CD14-positive monocyte (primary cell): Measurements from ENCODE around the gene ANTXR2. TPM values are rescaled to one million over a fixed set of nuclear protein-coding genes. Genes with fewer than 3 reads are reported as not detected.

Experiments
- DNase-seq, 3 donors: peaks; one replicate each; pipeline ENCODE4 v3.0.0-alpha.2; 2011 to 2022
- H2AFZ ChIP-seq: 2 replicates; pipeline ENCODE4 v1.6.0; 2012; ENCODE audit warnings: mild to moderate bottlenecking, low read depth, low read length, inconsistent platforms; ENCODE audit not compliant: insufficient read depth, poor library complexity, severe bottlenecking
- H3K27ac ChIP-seq, 2 donors: 1 replicate in 1 of 2; 2 replicates in 1 of 2; pipeline ENCODE4 v1.5.1; 2012 to 2013; ENCODE audit warnings: low read length in 2 of 2, control low read depth in 1 of 2, inconsistent platforms in 1 of 2, low read depth in 1 of 2, mild to moderate bottlenecking in 1 of 2
- H3K27me3 ChIP-seq, 2 donors: one replicate each; pipeline versions ENCODE4 v1.6.0 to v1.6.1; 2011 to 2013; ENCODE audit warnings: low read length in 2 of 2; ENCODE audit not compliant: control insufficient read depth in 2 of 2, insufficient read depth in 2 of 2
- H3K36me3 ChIP-seq, 2 donors: replicated peaks in 1 of 2; 1 replicate in 1 of 2; 2 replicates in 1 of 2; pipeline versions ENCODE4 v1.5.1 to v1.6.1; 2012 to 2013; ENCODE audit warnings: low read length in 2 of 2, control low read depth in 1 of 2, inconsistent platforms in 1 of 2, mild to moderate bottlenecking in 1 of 2; ENCODE audit not compliant: insufficient read depth in 2 of 2, control insufficient read depth in 1 of 2
- H3K4me1 ChIP-seq, 2 donors: 1 replicate in 1 of 2; 2 replicates in 1 of 2; pipeline versions ENCODE4 v1.5.1 to v1.6.1; 2012 to 2013; ENCODE audit warnings: low read length in 2 of 2, control low read depth in 1 of 2, inconsistent platforms in 1 of 2, mild to moderate bottlenecking in 1 of 2, moderate library complexity in 1 of 2; ENCODE audit not compliant: insufficient read depth in 2 of 2, control insufficient read depth in 1 of 2
- H3K4me2 ChIP-seq: replicated peaks from 2 replicates; pipeline ENCODE3; 2012; ENCODE audit warnings: low read length, moderate library complexity, mild to moderate bottlenecking; ENCODE audit not compliant: poor library complexity, severe bottlenecking; ENCODE audit errors: extremely low read depth
- H3K4me3 ChIP-seq, 3 experiments: fragments of 200-600 bp in 1 of 3; sonication (generic) in 1 of 3; replicated peaks in 1 of 3; 1 replicate in 2 of 3; 2 replicates in 1 of 3; pipeline ENCODE4 v1.5.1; 2011 to 2013; ENCODE audit warnings: low read length in 3 of 3, mild to moderate bottlenecking in 3 of 3, control low read depth in 2 of 3, low read depth in 2 of 3, inconsistent platforms in 1 of 3, moderate library complexity in 1 of 3
- H3K79me2 ChIP-seq: 2 replicates; pipeline ENCODE4 v1.6.0; 2012; ENCODE audit warnings: mild to moderate bottlenecking, control low read depth, inconsistent platforms, low read length, moderate library complexity; ENCODE audit not compliant: insufficient read depth
- H3K9ac ChIP-seq: 2 replicates; pipeline ENCODE4 v1.6.0; 2017; ENCODE audit warnings: low read length, mild to moderate bottlenecking; ENCODE audit not compliant: insufficient read depth, poor library complexity, severe bottlenecking
- H3K9me3 ChIP-seq, 2 donors: replicated peaks in 1 of 2; 1 replicate in 1 of 2; 2 replicates in 1 of 2; pipeline versions ENCODE4 v1.5.1 to v1.6.1; 2012 to 2013; ENCODE audit warnings: low read length in 2 of 2, control low read depth in 1 of 2; ENCODE audit not compliant: control insufficient read depth in 1 of 2, insufficient read depth in 1 of 2
- H4K20me1 ChIP-seq: 2 replicates; pipeline ENCODE4 v1.6.0; 2012; ENCODE audit warnings: mild to moderate bottlenecking, low read length, control low read depth, moderate library complexity; ENCODE audit not compliant: insufficient read depth
- H3K27ac Mint-ChIP-seq, 7 donors: one replicate each; pipeline ENCODE4 v1.8.0; 2020; ENCODE audit warnings: mild to moderate bottlenecking in 7 of 7, mixed read lengths in 7 of 7, moderate library complexity in 6 of 7, inconsistent platforms in 2 of 7
- H3K27me3 Mint-ChIP-seq, 3 donors: one replicate each; pipeline ENCODE4 v1.8.0; 2021 to 2022; ENCODE audit warnings: low read depth in 3 of 3, mild to moderate bottlenecking in 3 of 3, mixed read lengths in 3 of 3, moderate library complexity in 3 of 3, inconsistent platforms in 1 of 3
- H3K36me3 Mint-ChIP-seq, 2 donors: one replicate each; pipeline ENCODE4 v1.8.0; 2020; ENCODE audit warnings: mixed read lengths in 2 of 2, inconsistent platforms in 1 of 2, mild to moderate bottlenecking in 1 of 2
- H3K4me1 Mint-ChIP-seq: one replicate; pipeline ENCODE4 v1.8.0; 2020; ENCODE audit warnings: mild to moderate bottlenecking, mixed read lengths
- H3K4me3 Mint-ChIP-seq, 2 donors: one replicate each; pipeline ENCODE4 v1.8.0; 2020; ENCODE audit warnings: mild to moderate bottlenecking in 2 of 2, mixed read lengths in 2 of 2, moderate library complexity in 1 of 2
- H3K9me3 Mint-ChIP-seq, 7 donors: one replicate each; pipeline ENCODE4 v1.8.0; 2020 to 2022; ENCODE audit warnings: mixed read lengths in 7 of 7, mild to moderate bottlenecking in 6 of 7, moderate library complexity in 6 of 7, inconsistent platforms in 2 of 7
- CTCF ChIP-seq: fragments of 200-600 bp; IDR thresholded peaks from one replicate; pipeline ENCODE4 v1.8.0; 2022; ENCODE audit warnings: antibody characterized with exemption, mild to moderate bottlenecking
- WGBS: methylation state at CpG from one replicate; pipeline ENCODE4 v1.1.5; 2013; ENCODE audit warnings: missing lambda C conversion rate; ENCODE audit not compliant: insufficient coverage; 5-methylcytosine and 5-hydroxymethylcytosine counted together
- intact Hi-C, 2 donors: fragments of 100-400 bp; cut with micrococcal nuclease; formaldehyde crosslinking; loops; one replicate each; pipeline versions ENCODE4 v1.15.0 to v1.15.1; 2023
- polyA plus RNA-seq, 3 donors: library from polyadenylated mRNA; depleted of rRNA in 1 of 3; unstranded in 2 of 3; stranded (reverse) in 1 of 3; fragments of 300-500 nt in 2 of 3; fragments of >200 nt in 1 of 3; fragmentation: Illumina TruSeq in 2 of 3; gene quantifications; 1 replicate in 2 of 3; 2 replicates in 1 of 3; pipeline ENCODE4 v1.2.3, GENCODE V29; 2012 to 2021

Gene ANTXR2
- polyA plus RNA-seq, 3 donors = 15.4 to 69.6 (median 59.2) TPM

- Histone ChIP-seq H3K27me3 (no peaks in the 10 kb centered on the region), H4K20me1 (no peaks in the 10 kb centered on the region), H3K4me1 (no peaks in the 10 kb centered on the region), H2AFZ (no peak overlapping the region), H3K9me3 (no peaks in the 10 kb centered on the region), H3K36me3 (no peaks in the 10 kb centered on the region), H3K27ac (no peak overlapping the region), H3K4me2 (no peak overlapping the region), H3K4me3 (no peak overlapping the region), H3K79me2 (no peaks in the 10 kb centered on the region), H3K9ac (no peak overlapping the region)
- no peak for DNase-seq
- WGBS = no CpG with 5 or more reads among the region's 1 CpG
- Mint-ChIP-seq H3K36me3 (no peaks in the 10 kb centered on the region), H3K27me3 (peaks cover 0 to 2% (median 2%) of the 10 kb centered on the region in 3 donors), H3K9me3 (no peaks in the 10 kb centered on the region), H3K4me3 (no peak overlapping the region), H3K4me1 (no peaks in the 10 kb centered on the region), H3K27ac (no peak overlapping the region)
- intact Hi-C loops = no loop called here
- no peak for TF ChIP-seq CTCF
Measured at GRCh38 chr4:80088471-80088870, 15.4 kb upstream of the ANTXR2 start.

DNA sequence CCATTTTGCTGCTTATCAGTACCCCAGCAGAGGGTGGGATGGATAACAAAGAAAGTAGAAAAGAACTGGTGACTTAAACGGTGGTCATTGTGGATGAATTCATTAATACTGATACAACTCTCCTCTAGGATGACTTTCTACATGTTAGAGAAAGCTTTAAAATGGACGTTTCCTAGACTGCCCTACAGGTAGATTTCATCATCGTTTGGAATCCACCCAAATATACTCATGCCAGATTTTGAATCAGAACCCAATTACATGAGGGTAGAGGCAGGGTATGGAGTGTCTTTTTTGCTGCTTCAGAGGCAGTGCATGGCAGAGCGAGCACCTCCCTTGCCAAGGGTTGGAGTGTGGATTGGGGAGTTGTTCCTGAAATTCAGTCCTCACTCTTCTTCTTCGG is 13.3 kb upstream of the ANTXR2 start:
- Histone ChIP-seq H3K27me3 (no peaks in the 10 kb centered on the region), H3K9ac (no peak overlapping the region), H4K20me1 (no peaks in the 10 kb centered on the region), H3K4me1 (no peaks in the 10 kb centered on the region), H3K27ac (no peak overlapping the region), H3K9me3 (no peaks in the 10 kb centered on the region), H3K4me3 (no peak overlapping the region), H3K79me2 (no peaks in the 10 kb centered on the region), H3K36me3 (no peaks in the 10 kb centered on the region), H3K4me2 (no peak overlapping the region), H2AFZ (no peak overlapping the region)
- peaks cover 0 to 6% (median 3%) of the 10 kb centered on the region in 3 donors for H3K27me3 Mint-ChIP-seq
- no CpG with 5 or more reads among the region's 5 CpGs for WGBS
- peaks cover 0 to 4% of the 10 kb centered on the region in 2 donors for H3K36me3 Mint-ChIP-seq
- no peak overlapping the region for H3K4me3 Mint-ChIP-seq
- TF ChIP-seq CTCF = no peak
- DNase-seq = no peak
- no peak overlapping the region for H3K27ac Mint-ChIP-seq
- H3K9me3 Mint-ChIP-seq = peaks cover 0 to 2% (median 0%) of the 10 kb centered on the region in 7 donors
- intact Hi-C loops = no loop called here
- peaks cover 1% of the 10 kb centered on the region for H3K4me1 Mint-ChIP-seq
